ENCODE data around the gene PRLR. TPM values are rescaled to one million over a fixed set of nuclear protein-coding genes. Genes with fewer than 3 reads are reported as not detected.

PRLR gene
- total and polyA plus RNA-seq, 2 experiments from 2014 or later: 0.31 to 2.2 TPM

DNA sequence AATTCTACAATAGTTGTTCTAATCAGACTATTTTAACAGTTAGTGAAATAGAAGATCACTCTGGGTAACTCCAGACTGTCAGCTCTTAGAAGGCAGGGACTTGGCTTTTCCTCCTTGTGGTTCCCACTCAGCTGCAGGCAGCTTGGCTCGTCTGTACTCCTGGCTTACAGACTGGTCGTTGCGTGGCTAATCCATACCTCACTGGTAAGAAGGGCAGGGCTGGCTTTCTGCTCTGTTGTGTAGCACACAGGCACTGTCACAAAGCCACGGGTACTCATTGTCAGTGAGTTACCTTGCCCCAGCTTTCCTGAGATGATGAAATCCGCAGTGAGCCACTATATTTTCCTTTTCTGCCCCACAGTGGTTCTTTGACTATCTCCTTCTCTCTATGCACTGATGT lies 1.8 kb upstream of the PRLR start:
- Histone ChIP-seq H3K4me3 (no peak overlapping the region), H3K27me3 (ENCODE audit: insufficient read depth) (peaks cover 11% of the 10 kb centered on the region), H3F3A (replicated peaks; ENCODE audit: low read depth) (no peaks in the 10 kb centered on the region), H3K79me2 (replicated peaks; ENCODE audit: insufficient read depth) (no peaks in the 10 kb centered on the region), H3K36me3 (ENCODE audit: insufficient read depth) (no peaks in the 10 kb centered on the region), H3K4me2 (no peak overlapping the region), H4K20me1 (replicated peaks; ENCODE audit: insufficient read depth) (no peaks in the 10 kb centered on the region), H3K9me2 (ENCODE audit: insufficient read depth) (peaks cover 8% of the 10 kb centered on the region), H3K4me1 (ENCODE audit: insufficient read depth) (peaks cover 9% of the 10 kb centered on the region), H3K27ac (ENCODE audit: low read depth) (no peak overlapping the region), H2AFZ (no peak overlapping the region)
- ATAC-seq: no peak
- no peaks in the 10 kb centered on the region for H3K36me3 Mint-ChIP-seq (ENCODE audit: low read depth)
- peaks cover 10% of the 10 kb centered on the region for H3K27me3 Mint-ChIP-seq (ENCODE audit: insufficient read depth, low read depth, poor library complexity)
- no peak overlapping the region for H3K4me3 Mint-ChIP-seq
- TF ChIP-seq, protein P1, sequence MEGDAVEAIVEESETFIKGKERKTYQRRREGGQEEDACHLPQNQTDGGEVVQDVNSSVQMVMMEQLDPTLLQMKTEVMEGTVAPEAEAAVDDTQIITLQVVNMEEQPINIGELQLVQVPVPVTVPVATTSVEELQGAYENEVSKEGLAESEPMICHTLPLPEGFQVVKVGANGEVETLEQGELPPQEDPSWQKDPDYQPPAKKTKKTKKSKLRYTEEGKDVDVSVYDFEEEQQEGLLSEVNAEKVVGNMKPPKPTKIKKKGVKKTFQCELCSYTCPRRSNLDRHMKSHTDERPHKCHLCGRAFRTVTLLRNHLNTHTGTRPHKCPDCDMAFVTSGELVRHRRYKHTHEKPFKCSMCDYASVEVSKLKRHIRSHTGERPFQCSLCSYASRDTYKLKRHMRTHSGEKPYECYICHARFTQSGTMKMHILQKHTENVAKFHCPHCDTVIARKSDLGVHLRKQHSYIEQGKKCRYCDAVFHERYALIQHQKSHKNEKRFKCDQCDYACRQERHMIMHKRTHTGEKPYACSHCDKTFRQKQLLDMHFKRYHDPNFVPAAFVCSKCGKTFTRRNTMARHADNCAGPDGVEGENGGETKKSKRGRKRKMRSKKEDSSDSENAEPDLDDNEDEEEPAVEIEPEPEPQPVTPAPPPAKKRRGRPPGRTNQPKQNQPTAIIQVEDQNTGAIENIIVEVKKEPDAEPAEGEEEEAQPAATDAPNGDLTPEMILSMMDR (conservative IDR thresholded peaks at IDR 0.05; ENCODE audit: low read depth in 2 of 2): no peak
- TF ChIP-seq ZNF114 (CRISPR knock-in tag; IDR thresholded peaks at IDR 0.05) (no peak), POLR2AphosphoS5 (IDR thresholded peaks at IDR 0.05; ENCODE audit: low read depth) (no peak), JUNB (IDR thresholded peaks at IDR 0.05; ENCODE audit: unreplicated experiment) (no peak), STAT1 (IDR thresholded peaks at IDR 0.05; ENCODE audit: unreplicated experiment) (no peak), EZH2 (IDR thresholded peaks at IDR 0.05; ENCODE audit: low read depth, unreplicated experiment) (no peak), ZNF331 (CRISPR knock-in tag; IDR thresholded peaks at IDR 0.05; ENCODE audit: low read depth) (no peak), CREB1 (CRISPR knock-in tag; IDR thresholded peaks at IDR 0.05; ENCODE audit: low read depth) (no peak), EZH2phosphoT487 (IDR thresholded peaks at IDR 0.05; ENCODE audit: unreplicated experiment) (no peak)
- TF ChIP-seq, protein P2, sequence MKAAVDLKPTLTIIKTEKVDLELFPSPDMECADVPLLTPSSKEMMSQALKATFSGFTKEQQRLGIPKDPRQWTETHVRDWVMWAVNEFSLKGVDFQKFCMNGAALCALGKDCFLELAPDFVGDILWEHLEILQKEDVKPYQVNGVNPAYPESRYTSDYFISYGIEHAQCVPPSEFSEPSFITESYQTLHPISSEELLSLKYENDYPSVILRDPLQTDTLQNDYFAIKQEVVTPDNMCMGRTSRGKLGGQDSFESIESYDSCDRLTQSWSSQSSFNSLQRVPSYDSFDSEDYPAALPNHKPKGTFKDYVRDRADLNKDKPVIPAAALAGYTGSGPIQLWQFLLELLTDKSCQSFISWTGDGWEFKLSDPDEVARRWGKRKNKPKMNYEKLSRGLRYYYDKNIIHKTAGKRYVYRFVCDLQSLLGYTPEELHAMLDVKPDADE (IDR thresholded peaks at IDR 0.05): no peak
- TF ChIP-seq, protein P3, sequence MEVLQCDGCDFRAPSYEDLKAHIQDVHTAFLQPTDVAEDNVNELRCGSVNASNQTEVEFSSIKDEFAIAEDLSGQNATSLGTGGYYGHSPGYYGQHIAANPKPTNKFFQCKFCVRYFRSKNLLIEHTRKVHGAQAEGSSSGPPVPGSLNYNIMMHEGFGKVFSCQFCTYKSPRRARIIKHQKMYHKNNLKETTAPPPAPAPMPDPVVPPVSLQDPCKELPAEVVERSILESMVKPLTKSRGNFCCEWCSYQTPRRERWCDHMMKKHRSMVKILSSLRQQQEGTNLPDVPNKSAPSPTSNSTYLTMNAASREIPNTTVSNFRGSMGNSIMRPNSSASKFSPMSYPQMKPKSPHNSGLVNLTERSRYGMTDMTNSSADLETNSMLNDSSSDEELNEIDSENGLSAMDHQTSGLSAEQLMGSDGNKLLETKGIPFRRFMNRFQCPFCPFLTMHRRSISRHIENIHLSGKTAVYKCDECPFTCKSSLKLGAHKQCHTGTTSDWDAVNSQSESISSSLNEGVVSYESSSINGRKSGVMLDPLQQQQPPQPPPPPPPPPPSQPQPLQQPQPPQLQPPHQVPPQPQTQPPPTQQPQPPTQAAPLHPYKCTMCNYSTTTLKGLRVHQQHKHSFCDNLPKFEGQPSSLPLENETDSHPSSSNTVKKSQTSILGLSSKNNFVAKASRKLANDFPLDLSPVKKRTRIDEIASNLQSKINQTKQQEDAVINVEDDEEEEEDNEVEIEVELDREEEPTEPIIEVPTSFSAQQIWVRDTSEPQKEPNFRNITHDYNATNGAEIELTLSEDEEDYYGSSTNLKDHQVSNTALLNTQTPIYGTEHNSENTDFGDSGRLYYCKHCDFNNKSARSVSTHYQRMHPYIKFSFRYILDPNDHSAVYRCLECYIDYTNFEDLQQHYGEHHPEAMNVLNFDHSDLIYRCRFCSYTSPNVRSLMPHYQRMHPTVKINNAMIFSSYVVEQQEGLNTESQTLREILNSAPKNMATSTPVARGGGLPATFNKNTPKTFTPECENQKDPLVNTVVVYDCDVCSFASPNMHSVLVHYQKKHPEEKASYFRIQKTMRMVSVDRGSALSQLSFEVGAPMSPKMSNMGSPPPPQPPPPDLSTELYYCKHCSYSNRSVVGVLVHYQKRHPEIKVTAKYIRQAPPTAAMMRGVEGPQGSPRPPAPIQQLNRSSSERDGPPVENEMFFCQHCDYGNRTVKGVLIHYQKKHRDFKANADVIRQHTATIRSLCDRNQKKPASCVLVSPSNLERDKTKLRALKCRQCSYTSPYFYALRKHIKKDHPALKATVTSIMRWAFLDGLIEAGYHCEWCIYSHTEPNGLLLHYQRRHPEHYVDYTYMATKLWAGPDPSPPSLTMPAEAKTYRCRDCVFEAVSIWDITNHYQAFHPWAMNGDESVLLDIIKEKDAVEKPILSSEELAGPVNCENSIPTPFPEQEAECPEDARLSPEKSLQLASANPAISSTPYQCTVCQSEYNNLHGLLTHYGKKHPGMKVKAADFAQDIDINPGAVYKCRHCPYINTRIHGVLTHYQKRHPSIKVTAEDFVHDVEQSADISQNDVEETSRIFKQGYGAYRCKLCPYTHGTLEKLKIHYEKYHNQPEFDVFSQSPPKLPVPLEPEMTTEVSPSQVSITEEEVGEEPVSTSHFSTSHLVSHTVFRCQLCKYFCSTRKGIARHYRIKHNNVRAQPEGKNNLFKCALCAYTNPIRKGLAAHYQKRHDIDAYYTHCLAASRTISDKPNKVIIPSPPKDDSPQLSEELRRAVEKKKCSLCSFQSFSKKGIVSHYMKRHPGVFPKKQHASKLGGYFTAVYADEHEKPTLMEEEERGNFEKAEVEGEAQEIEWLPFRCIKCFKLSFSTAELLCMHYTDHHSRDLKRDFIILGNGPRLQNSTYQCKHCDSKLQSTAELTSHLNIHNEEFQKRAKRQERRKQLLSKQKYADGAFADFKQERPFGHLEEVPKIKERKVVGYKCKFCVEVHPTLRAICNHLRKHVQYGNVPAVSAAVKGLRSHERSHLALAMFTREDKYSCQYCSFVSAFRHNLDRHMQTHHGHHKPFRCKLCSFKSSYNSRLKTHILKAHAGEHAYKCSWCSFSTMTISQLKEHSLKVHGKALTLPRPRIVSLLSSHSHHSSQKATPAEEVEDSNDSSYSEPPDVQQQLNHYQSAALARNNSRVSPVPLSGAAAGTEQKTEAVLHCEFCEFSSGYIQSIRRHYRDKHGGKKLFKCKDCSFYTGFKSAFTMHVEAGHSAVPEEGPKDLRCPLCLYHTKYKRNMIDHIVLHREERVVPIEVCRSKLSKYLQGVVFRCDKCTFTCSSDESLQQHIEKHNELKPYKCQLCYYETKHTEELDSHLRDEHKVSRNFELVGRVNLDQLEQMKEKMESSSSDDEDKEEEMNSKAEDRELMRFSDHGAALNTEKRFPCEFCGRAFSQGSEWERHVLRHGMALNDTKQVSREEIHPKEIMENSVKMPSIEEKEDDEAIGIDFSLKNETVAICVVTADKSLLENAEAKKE (CRISPR knock-in tag; IDR thresholded peaks at IDR 0.05): no peak
- TF ChIP-seq, protein P4, sequence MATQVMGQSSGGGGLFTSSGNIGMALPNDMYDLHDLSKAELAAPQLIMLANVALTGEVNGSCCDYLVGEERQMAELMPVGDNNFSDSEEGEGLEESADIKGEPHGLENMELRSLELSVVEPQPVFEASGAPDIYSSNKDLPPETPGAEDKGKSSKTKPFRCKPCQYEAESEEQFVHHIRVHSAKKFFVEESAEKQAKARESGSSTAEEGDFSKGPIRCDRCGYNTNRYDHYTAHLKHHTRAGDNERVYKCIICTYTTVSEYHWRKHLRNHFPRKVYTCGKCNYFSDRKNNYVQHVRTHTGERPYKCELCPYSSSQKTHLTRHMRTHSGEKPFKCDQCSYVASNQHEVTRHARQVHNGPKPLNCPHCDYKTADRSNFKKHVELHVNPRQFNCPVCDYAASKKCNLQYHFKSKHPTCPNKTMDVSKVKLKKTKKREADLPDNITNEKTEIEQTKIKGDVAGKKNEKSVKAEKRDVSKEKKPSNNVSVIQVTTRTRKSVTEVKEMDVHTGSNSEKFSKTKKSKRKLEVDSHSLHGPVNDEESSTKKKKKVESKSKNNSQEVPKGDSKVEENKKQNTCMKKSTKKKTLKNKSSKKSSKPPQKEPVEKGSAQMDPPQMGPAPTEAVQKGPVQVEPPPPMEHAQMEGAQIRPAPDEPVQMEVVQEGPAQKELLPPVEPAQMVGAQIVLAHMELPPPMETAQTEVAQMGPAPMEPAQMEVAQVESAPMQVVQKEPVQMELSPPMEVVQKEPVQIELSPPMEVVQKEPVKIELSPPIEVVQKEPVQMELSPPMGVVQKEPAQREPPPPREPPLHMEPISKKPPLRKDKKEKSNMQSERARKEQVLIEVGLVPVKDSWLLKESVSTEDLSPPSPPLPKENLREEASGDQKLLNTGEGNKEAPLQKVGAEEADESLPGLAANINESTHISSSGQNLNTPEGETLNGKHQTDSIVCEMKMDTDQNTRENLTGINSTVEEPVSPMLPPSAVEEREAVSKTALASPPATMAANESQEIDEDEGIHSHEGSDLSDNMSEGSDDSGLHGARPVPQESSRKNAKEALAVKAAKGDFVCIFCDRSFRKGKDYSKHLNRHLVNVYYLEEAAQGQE (IDR thresholded peaks at IDR 0.05; ENCODE audit: unreplicated experiment): no peak
- no peaks in the 10 kb centered on the region for H3K9me3 Mint-ChIP-seq
- H3K4me1 Mint-ChIP-seq: peaks cover 12% of the 10 kb centered on the region
- no peak overlapping the region for H3K27ac Mint-ChIP-seq
- no peak for DNase-seq (ENCODE audit: low spot score)
